GM12874 (cell line): ENCODE measurements around the gene ASB1.

Experiments used
- CTCF ChIP-seq: IDR thresholded peaks from 2 replicates; pipeline ENCODE4 v1.5.1; 2011; ENCODE audit warnings: low read depth, mild to moderate bottlenecking, control low read depth, low read length, moderate library complexity; ENCODE audit not compliant: insufficient read depth

Gene ASB1

GRCh38 chr2:238469155-238469554 is 42.4 kb downstream of the ASB1 start:
- no peak for TF ChIP-seq CTCF

DNA sequence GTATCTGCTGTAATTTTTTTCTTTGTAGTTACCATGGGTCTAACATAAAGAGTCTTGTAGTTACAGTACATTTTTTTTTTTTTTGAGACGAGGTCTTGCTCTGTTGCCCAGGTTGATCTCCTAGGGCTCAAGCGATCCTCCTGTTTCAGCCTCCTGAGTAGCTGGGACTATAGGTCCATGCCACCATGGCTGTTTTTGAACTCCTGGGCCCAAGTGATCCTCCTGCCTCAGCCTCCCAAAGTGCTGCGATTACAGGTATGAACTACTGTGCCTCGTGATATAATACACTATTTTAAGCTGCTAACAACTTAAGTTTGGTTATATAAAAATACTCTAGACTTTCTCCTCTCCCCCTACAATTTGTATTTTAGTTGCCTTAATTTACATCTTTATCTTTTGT is 46.3 kb downstream of the ASB1 start:
- TF ChIP-seq CTCF = no peak

- no peak for TF ChIP-seq CTCF
Measured at GRCh38 chr2:238473523-238473922, 46.8 kb downstream of the ASB1 start.

GRCh38 chr2:238475034-238475433 is 48.3 kb downstream of the ASB1 start:
- TF ChIP-seq CTCF = no peak

DNA sequence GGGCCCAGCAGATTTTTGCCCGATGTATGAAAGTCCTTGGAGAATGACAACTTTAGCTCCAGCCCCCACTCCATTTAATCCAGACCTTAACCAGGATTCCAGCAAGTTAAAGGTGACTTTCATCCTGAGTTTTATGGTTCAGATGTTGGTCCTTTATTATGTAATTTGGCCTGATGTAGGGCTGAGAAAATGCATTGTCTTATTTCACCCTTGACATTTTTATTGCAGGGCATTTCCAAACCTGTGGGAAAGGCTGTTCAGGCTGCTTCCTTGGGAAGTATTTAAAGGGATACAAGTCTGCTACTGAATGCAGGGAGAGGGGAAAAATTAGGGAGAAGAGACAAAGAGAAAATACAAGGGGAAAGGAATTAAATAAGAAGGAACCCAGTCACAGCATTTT is 48.8 kb downstream of the ASB1 start:
- TF ChIP-seq CTCF = no peak

- no peak for TF ChIP-seq CTCF
Measured at GRCh38 chr2:238476258-238476657, 49.5 kb downstream of the ASB1 start.

GRCh38 chr2:238478216-238478615 is 51.5 kb downstream of the ASB1 start:
- no peak for TF ChIP-seq CTCF

DNA sequence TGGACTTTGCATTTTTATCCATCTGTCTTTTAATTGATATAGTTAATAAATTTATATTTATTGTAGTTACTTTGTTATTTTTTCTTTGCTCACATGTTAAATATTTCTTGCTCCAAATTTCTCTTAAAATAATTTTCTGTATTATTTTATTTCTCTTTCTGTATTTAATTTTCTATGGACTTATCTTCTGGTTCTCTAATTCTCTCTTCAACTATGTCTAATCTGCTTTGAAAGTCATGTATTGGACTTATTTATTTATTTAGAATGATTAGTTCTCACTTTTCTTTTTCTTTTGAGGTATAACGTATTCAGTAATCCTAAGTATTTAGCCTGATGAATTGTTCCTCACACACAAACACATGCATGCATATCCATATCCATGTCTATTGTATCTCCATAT is 53.1 kb downstream of the ASB1 start:
- TF ChIP-seq CTCF = no peak
